H9 (cell line): Measurements from ENCODE around the gene TCEA3. TPM values are rescaled to one million over a fixed set of nuclear protein-coding genes. Genes with fewer than 3 reads are reported as not detected.
A peak's percentile ranks its signal among the peaks of the same experiment; 100 is the strongest.

Source experiments
- DNase-seq: peaks from one replicate; pipeline ENCODE4 v3.0.0-alpha.2; 2017
- H2AFZ ChIP-seq: one replicate; pipeline ENCODE4 v1.6.1; 2013; ENCODE audit warnings: mild to moderate bottlenecking, low read length, control low read depth, moderate library complexity
- H2AK5ac ChIP-seq: 2 replicates; pipeline ENCODE4 v1.6.1; 2013; ENCODE audit warnings: low read length, control low read depth, mixed read lengths; ENCODE audit not compliant: insufficient read length
- H2BK120ac ChIP-seq: one replicate; pipeline ENCODE4 v1.6.1; 2013; ENCODE audit warnings: low read depth, mild to moderate bottlenecking, low read length, control low read depth, inconsistent platforms; ENCODE audit not compliant: poor library complexity, severe bottlenecking
- H2BK12ac ChIP-seq: 2 replicates; pipeline ENCODE4 v1.6.1; 2013; ENCODE audit warnings: low read length, control low read depth, mixed read lengths, low read depth; ENCODE audit not compliant: insufficient read length
- H2BK15ac ChIP-seq: 2 replicates; pipeline ENCODE4 v1.6.1; 2013; ENCODE audit warnings: low read depth, low read length, control low read depth
- H2BK20ac ChIP-seq: one replicate; pipeline ENCODE4 v1.6.1; 2013; ENCODE audit warnings: low read depth, mild to moderate bottlenecking, low read length, control low read depth, inconsistent platforms; ENCODE audit not compliant: poor library complexity, severe bottlenecking
- H2BK5ac ChIP-seq: 2 replicates; pipeline ENCODE4 v1.6.1; 2013; ENCODE audit warnings: low read length, control low read depth, mixed read lengths; ENCODE audit not compliant: insufficient read length
- H3K14ac ChIP-seq: 2 replicates; pipeline ENCODE4 v1.6.1; 2013; ENCODE audit warnings: low read length, control low read depth; ENCODE audit not compliant: insufficient read depth
- H3K18ac ChIP-seq: 2 replicates; pipeline ENCODE4 v1.6.1; 2013; ENCODE audit warnings: low read depth, mild to moderate bottlenecking, mixed read lengths, low read length, control low read depth; ENCODE audit not compliant: insufficient read length
- H3K23ac ChIP-seq: 2 replicates; pipeline ENCODE4 v1.6.1; 2013; ENCODE audit warnings: low read length, control low read depth, mixed read lengths, low read depth; ENCODE audit not compliant: insufficient read length
- H3K23me2 ChIP-seq: 2 replicates; pipeline ENCODE4 v1.6.1; 2013; ENCODE audit warnings: low read depth, mild to moderate bottlenecking, mixed read lengths, low read length, control low read depth; ENCODE audit not compliant: insufficient read length, poor library complexity, severe bottlenecking
- H3K27ac ChIP-seq: 2 replicates; pipeline ENCODE4 v1.5.1; 2013; ENCODE audit warnings: low read length, control low read depth, mixed read lengths, low read depth; ENCODE audit not compliant: insufficient read length
- H3K27me3 ChIP-seq: 2 replicates; pipeline ENCODE4 v1.6.1; 2013; ENCODE audit warnings: low read length, control low read depth, inconsistent platforms; ENCODE audit not compliant: insufficient read depth
- H3K4ac ChIP-seq: 2 replicates; pipeline ENCODE4 v1.6.1; 2013; ENCODE audit warnings: low read depth, mild to moderate bottlenecking, control low read depth, inconsistent platforms, low read length, moderate library complexity
- H3K4me1 ChIP-seq: 2 replicates; pipeline ENCODE4 v1.6.1; 2013; ENCODE audit warnings: low read length, control low read depth, inconsistent platforms; ENCODE audit not compliant: insufficient read depth
- H3K4me2 ChIP-seq: 2 replicates; pipeline ENCODE4 v1.6.1; 2013; ENCODE audit warnings: low read length, control low read depth, mixed read lengths; ENCODE audit not compliant: insufficient read length, insufficient read depth
- H3K56ac ChIP-seq: 2 replicates; pipeline ENCODE4 v1.6.1; 2013; ENCODE audit warnings: low read depth, mild to moderate bottlenecking, mixed read lengths, low read length, control low read depth; ENCODE audit not compliant: insufficient read length
- H3K79me1 ChIP-seq: 2 replicates; pipeline ENCODE4 v1.6.1; 2013; ENCODE audit warnings: low read depth, mild to moderate bottlenecking, moderate library complexity, low read length, control low read depth, inconsistent platforms; ENCODE audit not compliant: insufficient read depth, poor library complexity, severe bottlenecking
- H3K79me2 ChIP-seq: 2 replicates; pipeline ENCODE4 v1.6.1; 2013; ENCODE audit warnings: low read length, control low read depth, inconsistent platforms; ENCODE audit not compliant: insufficient read depth
- H3K9ac ChIP-seq: 2 replicates; pipeline ENCODE4 v1.6.1; 2013; ENCODE audit warnings: low read length, control low read depth, mixed read lengths; ENCODE audit not compliant: insufficient read length; ENCODE audit errors: extremely low read depth
- H3K9me3 ChIP-seq: one replicate; pipeline ENCODE4 v1.6.1; 2013; ENCODE audit warnings: low read depth, low read length, inconsistent platforms; ENCODE audit not compliant: control insufficient read depth
- H3T11ph ChIP-seq: one replicate; pipeline ENCODE4 v1.6.1; 2013; ENCODE audit warnings: mild to moderate bottlenecking, low read length, control low read depth, inconsistent platforms
- H4K20me1 ChIP-seq: one replicate; pipeline ENCODE4 v1.6.1; 2013; ENCODE audit not compliant: control insufficient read depth, insufficient read length, insufficient read depth
- H4K5ac ChIP-seq: 2 replicates; pipeline ENCODE4 v1.6.1; 2013; ENCODE audit warnings: low read depth, mild to moderate bottlenecking, mixed read lengths, low read length, control low read depth; ENCODE audit not compliant: insufficient read length
- H4K8ac ChIP-seq: replicated peaks from 2 replicates; pipeline ENCODE4 v1.6.1; 2013; ENCODE audit warnings: low read length, control low read depth, mixed read lengths, low read depth; ENCODE audit not compliant: insufficient read length
- H4K91ac ChIP-seq: 2 replicates; pipeline ENCODE4 v1.6.1; 2013; ENCODE audit warnings: low read depth, mild to moderate bottlenecking, moderate library complexity, mixed read lengths, low read length, control low read depth; ENCODE audit not compliant: insufficient read length
- H3K27ac Mint-ChIP-seq, 3 experiments: 2 replicates in 2 of 3; 3 replicates in 1 of 3; pipeline ENCODE4 v1.8.0; 2020 to 2021; ENCODE audit warnings: mixed read lengths in 3 of 3, mild to moderate bottlenecking in 1 of 3, moderate library complexity in 1 of 3
- H3K27me3 Mint-ChIP-seq: 2 replicates; pipeline ENCODE4 v1.8.0; 2021; ENCODE audit warnings: low read depth, mild to moderate bottlenecking, moderate library complexity, mixed read lengths
- H3K36me3 Mint-ChIP-seq, 3 experiments: 2 replicates in 2 of 3; 3 replicates in 1 of 3; pipeline ENCODE4 v1.8.0; 2020 to 2021; ENCODE audit warnings: low read depth in 3 of 3, mixed read lengths in 3 of 3; ENCODE audit not compliant: insufficient read depth in 1 of 3
- H3K4me1 Mint-ChIP-seq, 2 experiments: 2 replicates each; pipeline ENCODE4 v1.8.0; 2020; ENCODE audit warnings: mixed read lengths in 2 of 2
- H3K4me3 Mint-ChIP-seq, 2 experiments: 2 replicates in 1 of 2; 3 replicates in 1 of 2; pipeline ENCODE4 v1.8.0; 2020 to 2021; ENCODE audit warnings: mild to moderate bottlenecking in 2 of 2, mixed read lengths in 2 of 2, moderate library complexity in 1 of 2
- H3K9me3 Mint-ChIP-seq, 2 experiments: 2 replicates in 1 of 2; 3 replicates in 1 of 2; pipeline ENCODE4 v1.8.0; 2020; ENCODE audit warnings: mild to moderate bottlenecking in 2 of 2, mixed read lengths in 2 of 2, moderate library complexity in 1 of 2
- WGBS: extraction: QIAGEN DNeasy Blood & Tissue Kit; methylation state at CpG from one replicate; pipeline ENCODE4 v1.1.7; 2013; ENCODE audit warnings: missing lambda C conversion rate, low lambda C conversion rate, mixed read lengths; ENCODE audit not compliant: insufficient read length; ENCODE audit errors: extremely low coverage; 5-methylcytosine and 5-hydroxymethylcytosine counted together
- total RNA-seq: library from RNA; stranded (reverse); gene quantifications from 2 replicates; pipeline ENCODE4 v1.2.1, GENCODE V29; 2021
- TF ChIP-seq, protein P1 (sequence below): fragments of 200-600 bp; sonication (generic); conservative IDR thresholded peaks from 3 replicates; pipeline ENCODE4 v1.8.0; 2021; ENCODE audit warnings: antibody characterized with exemption, mild to moderate bottlenecking

TCEA3 gene
- total RNA-seq, 1 experiment from 2014 or later = 0.37 TPM

DNA sequence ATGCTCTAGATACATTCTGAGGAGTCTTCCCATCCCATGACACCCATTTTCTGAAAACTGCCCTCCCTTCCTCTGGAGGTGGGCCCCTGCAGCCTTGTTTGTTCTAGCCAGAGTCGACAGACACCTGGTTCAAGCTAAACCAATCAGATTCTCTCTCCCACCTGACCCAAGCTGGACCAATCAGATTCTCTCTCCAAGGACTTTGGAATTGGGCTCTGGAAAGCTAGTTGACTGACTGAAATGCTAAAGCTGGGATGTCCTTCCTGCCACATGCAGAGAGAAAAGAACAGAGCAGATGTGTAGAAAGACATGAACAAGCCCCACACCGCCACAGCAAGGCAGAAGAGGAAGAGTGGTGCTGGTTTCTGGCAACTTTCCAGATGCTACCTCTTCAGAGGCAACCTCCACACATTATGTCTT, 34.8 kb upstream of the TCEA3 start:
- H4K8ac ChIP-seq = no peak overlapping the region
- H3K18ac ChIP-seq = no peak overlapping the region
- no peak overlapping the region for H2BK15ac ChIP-seq
- H2BK12ac ChIP-seq = no peak overlapping the region
- no peak overlapping the region for H2BK120ac ChIP-seq
- H2BK5ac ChIP-seq = no peak overlapping the region
- TF ChIP-seq, protein P1, sequence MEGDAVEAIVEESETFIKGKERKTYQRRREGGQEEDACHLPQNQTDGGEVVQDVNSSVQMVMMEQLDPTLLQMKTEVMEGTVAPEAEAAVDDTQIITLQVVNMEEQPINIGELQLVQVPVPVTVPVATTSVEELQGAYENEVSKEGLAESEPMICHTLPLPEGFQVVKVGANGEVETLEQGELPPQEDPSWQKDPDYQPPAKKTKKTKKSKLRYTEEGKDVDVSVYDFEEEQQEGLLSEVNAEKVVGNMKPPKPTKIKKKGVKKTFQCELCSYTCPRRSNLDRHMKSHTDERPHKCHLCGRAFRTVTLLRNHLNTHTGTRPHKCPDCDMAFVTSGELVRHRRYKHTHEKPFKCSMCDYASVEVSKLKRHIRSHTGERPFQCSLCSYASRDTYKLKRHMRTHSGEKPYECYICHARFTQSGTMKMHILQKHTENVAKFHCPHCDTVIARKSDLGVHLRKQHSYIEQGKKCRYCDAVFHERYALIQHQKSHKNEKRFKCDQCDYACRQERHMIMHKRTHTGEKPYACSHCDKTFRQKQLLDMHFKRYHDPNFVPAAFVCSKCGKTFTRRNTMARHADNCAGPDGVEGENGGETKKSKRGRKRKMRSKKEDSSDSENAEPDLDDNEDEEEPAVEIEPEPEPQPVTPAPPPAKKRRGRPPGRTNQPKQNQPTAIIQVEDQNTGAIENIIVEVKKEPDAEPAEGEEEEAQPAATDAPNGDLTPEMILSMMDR = no peak
- H3K4ac ChIP-seq = no peak overlapping the region
- H2AK5ac ChIP-seq = no peak overlapping the region
- no peak overlapping the region for H3K14ac ChIP-seq
- H3K79me1 ChIP-seq = no peaks in the 10 kb centered on the region
- no peak overlapping the region for H3T11ph ChIP-seq
- H3K9me3 ChIP-seq = no peaks in the 10 kb centered on the region
- H2BK20ac ChIP-seq = no peak overlapping the region
- no peaks in the 10 kb centered on the region; the same call in 1 of the 2 replicates for H3K4me1 ChIP-seq
- H3K36me3 Mint-ChIP-seq = peaks cover 1 to 10% (median 2%) of the 10 kb centered on the region in 3 experiments; a peak in 2 of 7 replicates
- no peaks in the 10 kb centered on the region for H3K27me3 ChIP-seq
- H2AFZ ChIP-seq = no peak overlapping the region
- H3K23me2 ChIP-seq = no peaks in the 10 kb centered on the region
- no CpG with 5 or more reads among the region's 2 CpGs for WGBS
- H3K79me2 ChIP-seq = no peaks in the 10 kb centered on the region; the same call in 1 of the 2 replicates
- H3K4me2 ChIP-seq = no peak overlapping the region
- H3K9ac ChIP-seq = no peak overlapping the region
- no peak overlapping the region for H3K23ac ChIP-seq
- H3K27ac Mint-ChIP-seq = peak overlapping the region in 1 of 3 experiments; percentile 14; a peak in 1 of 7 replicates
- peaks cover 6% of the 10 kb centered on the region in 2 experiments; a peak in 3 of 4 replicates for H3K4me1 Mint-ChIP-seq
- no peak overlapping the region for H4K5ac ChIP-seq
- H3K27me3 Mint-ChIP-seq = no peaks in the 10 kb centered on the region; the same call in 1 of the 2 replicates
- H3K9me3 Mint-ChIP-seq = no peaks in the 10 kb centered on the region
- no peak overlapping the region for H4K91ac ChIP-seq
- DNase-seq = peak; percentile 67
- H3K4me3 Mint-ChIP-seq = no peak overlapping the region
- H4K20me1 ChIP-seq = no peaks in the 10 kb centered on the region
- no peak overlapping the region for H3K27ac ChIP-seq
- H3K56ac ChIP-seq = no peak overlapping the region
